ENCODE results near the gene TAF15.

DNA sequence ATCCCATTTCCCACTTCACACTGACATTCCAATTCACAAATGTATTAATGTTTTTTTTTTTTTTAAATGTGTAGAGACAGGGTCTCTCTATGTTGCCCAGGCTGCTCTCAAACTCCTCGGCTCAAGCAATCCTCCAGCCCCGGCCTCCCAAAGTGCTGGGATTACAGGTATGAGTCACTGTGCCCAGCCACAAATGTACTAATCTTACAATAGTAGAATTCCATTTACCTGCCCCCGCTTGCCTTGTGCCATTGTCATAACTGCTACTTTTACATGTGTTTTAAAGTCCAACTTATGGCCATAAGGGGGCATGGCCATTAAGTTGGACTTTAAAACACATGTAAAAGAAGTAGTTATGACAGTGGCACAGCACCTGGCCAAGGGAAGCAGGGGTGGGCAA is 18.4 kb upstream of the TAF15 start:
- TF ChIP-seq TAF1 (IDR thresholded peaks at IDR 0.05; ENCODE audit: low read depth, low read length) (no peak), POLR2A (IDR thresholded peaks at IDR 0.05; ENCODE audit: low read depth, low read length) (no peak), POLR2AphosphoS5 (IDR thresholded peaks at IDR 0.05; ENCODE audit: low read depth, low read length) (no peak)

All from GM12891 (cell line).